HepG2 (cell line): Measurements from ENCODE around the gene ZNF274. TPM values are rescaled to one million over a fixed set of nuclear protein-coding genes. Genes with fewer than 3 reads are reported as not detected.

Experiments
- DNMT1 ChIP-seq: sonication (generic); formaldehyde crosslinking; IDR thresholded peaks from 2 replicates; pipeline ENCODE4 v1.5.1; 2020; ENCODE audit warnings: mild to moderate bottlenecking, missing genetic modification reagents
- HOXA9 ChIP-seq: sonication (generic); formaldehyde crosslinking; IDR thresholded peaks from 2 replicates; pipeline ENCODE4 v1.8.1; 2022; ENCODE audit warnings: missing genetic modification reagents, mild to moderate bottlenecking, moderate library complexity, borderline replicate concordance
- KDM5B ChIP-seq: sonication (generic); formaldehyde crosslinking; IDR thresholded peaks from 2 replicates; pipeline ENCODE4 v1.4.0; 2020; ENCODE audit warnings: missing genetic modification reagents, mild to moderate bottlenecking, borderline replicate concordance
- KMT2A ChIP-seq: sonication (generic); formaldehyde crosslinking; IDR thresholded peaks from 2 replicates; pipeline ENCODE4 v1.4.0; 2020; ENCODE audit warnings: missing genetic modification reagents
- NKX3-1 ChIP-seq: sonication (generic); formaldehyde crosslinking; IDR thresholded peaks from 2 replicates; pipeline ENCODE4 v1.5.0; 2020; ENCODE audit warnings: missing genetic modification reagents
- SIX1 ChIP-seq: sonication (generic); formaldehyde crosslinking; IDR thresholded peaks from 2 replicates; pipeline ENCODE4 v1.4.0; 2020; ENCODE audit warnings: missing genetic modification reagents, borderline replicate concordance
- SNRNP70 ChIP-seq: fragments of 200-400 bp; formaldehyde crosslinking; IDR thresholded peaks from 2 replicates; pipeline ENCODE4 v1.6.1; 2017; ENCODE audit warnings: mild to moderate bottlenecking, low read depth, low read length, moderate library complexity
- YEATS2 ChIP-seq: sonication (generic); formaldehyde crosslinking; IDR thresholded peaks from 2 replicates; pipeline ENCODE4 v1.4.0; 2020; ENCODE audit warnings: missing genetic modification reagents, borderline replicate concordance
- ZBTB3 ChIP-seq: sonication (generic); formaldehyde crosslinking; IDR thresholded peaks from 2 replicates; pipeline ENCODE4 v1.4.0; 2020; ENCODE audit warnings: low read depth, mild to moderate bottlenecking, moderate library complexity, missing genetic modification reagents, borderline replicate concordance
- ZNF124 ChIP-seq: sonication (generic); formaldehyde crosslinking; IDR thresholded peaks from 2 replicates; pipeline ENCODE4 v1.4.0; 2020; ENCODE audit warnings: missing genetic modification reagents
- ZNF317 ChIP-seq: sonication (generic); formaldehyde crosslinking; IDR thresholded peaks from 2 replicates; pipeline ENCODE4 v1.5.0; 2020; ENCODE audit warnings: mild to moderate bottlenecking, missing genetic modification reagents
- ZNF614 ChIP-seq: IDR thresholded peaks from 2 replicates; pipeline ENCODE4 v1.6.1; 2018; ENCODE audit warnings: missing biosample characterization, missing genetic modification reagents, inconsistent platforms, borderline replicate concordance
- ZNF746 ChIP-seq: sonication (generic); formaldehyde crosslinking; IDR thresholded peaks from 2 replicates; pipeline ENCODE4 v1.8.0; 2022; ENCODE audit warnings: mild to moderate bottlenecking, missing genetic modification reagents
- ZNF839 ChIP-seq: sonication (generic); formaldehyde crosslinking; IDR thresholded peaks from 2 replicates; pipeline ENCODE4 v1.4.0; 2020; ENCODE audit warnings: missing genetic modification reagents, mild to moderate bottlenecking, borderline replicate concordance
- polyA plus RNA-seq, 8 experiments: library from polyadenylated mRNA; depleted of rRNA in 3 of 8; stranded (reverse) in 7 of 8; unstranded in 1 of 8; fragments of >200 nt; fragmentation: Illumina TruSeq in 4 of 8; extraction: Trizol in 4 of 8; gene quantifications; 2 replicates each; pipeline versions ENCODE4 v1.2.1 to v1.2.3, GENCODE V29; 2011 to 2016; ENCODE audit warnings: low read depth in 4 of 8, missing spikeins in 1 of 8, mixed read lengths in 1 of 8; ENCODE audit not compliant: insufficient read depth in 1 of 8
- total RNA-seq, 5 experiments: library from RNA; depleted of rRNA; stranded (reverse); fragments of >200 nt; fragmentation: Illumina TruSeq; extraction: Trizol; gene quantifications; 2 replicates each; pipeline ENCODE4 v1.2.3, GENCODE V29; 2016; ENCODE audit warnings: low read depth in 1 of 5
- TF ChIP-seq, protein P1 (sequence below): sonication (generic); formaldehyde crosslinking; IDR thresholded peaks from 2 replicates; pipeline ENCODE4 v1.5.1; 2020; ENCODE audit warnings: missing genetic modification reagents, mild to moderate bottlenecking, borderline replicate concordance
- TF ChIP-seq, protein P2 (sequence below): IDR thresholded peaks from 2 replicates; pipeline ENCODE4 v1.6.1; 2018; ENCODE audit warnings: missing genetic modification reagents, mild to moderate bottlenecking, missing compliant biosample characterization
- TF ChIP-seq, protein P3 (sequence below), 2 experiments: sonication (generic) in 1 of 2; formaldehyde crosslinking in 1 of 2; IDR thresholded peaks; 2 replicates each; pipeline versions ENCODE4 v1.6.1 to v1.9.0; 2014 to 2022; ENCODE audit warnings: antibody characterized with exemption in 1 of 2, borderline replicate concordance in 1 of 2, inconsistent platforms in 1 of 2, low read depth in 1 of 2, missing genetic modification reagents in 1 of 2
- TF ChIP-seq, protein P4 (sequence below): sonication (generic); formaldehyde crosslinking; conservative IDR thresholded peaks from 2 replicates; pipeline ENCODE4 v1.4.0; 2020; ENCODE audit warnings: missing genetic modification reagents

Gene ZNF274
- total and polyA plus RNA-seq, 2 of the 13 experiments (the other 11 are each of a cell fraction or from before 2014, with no cell fraction given): 16.1 to 23.0 TPM

DNA sequence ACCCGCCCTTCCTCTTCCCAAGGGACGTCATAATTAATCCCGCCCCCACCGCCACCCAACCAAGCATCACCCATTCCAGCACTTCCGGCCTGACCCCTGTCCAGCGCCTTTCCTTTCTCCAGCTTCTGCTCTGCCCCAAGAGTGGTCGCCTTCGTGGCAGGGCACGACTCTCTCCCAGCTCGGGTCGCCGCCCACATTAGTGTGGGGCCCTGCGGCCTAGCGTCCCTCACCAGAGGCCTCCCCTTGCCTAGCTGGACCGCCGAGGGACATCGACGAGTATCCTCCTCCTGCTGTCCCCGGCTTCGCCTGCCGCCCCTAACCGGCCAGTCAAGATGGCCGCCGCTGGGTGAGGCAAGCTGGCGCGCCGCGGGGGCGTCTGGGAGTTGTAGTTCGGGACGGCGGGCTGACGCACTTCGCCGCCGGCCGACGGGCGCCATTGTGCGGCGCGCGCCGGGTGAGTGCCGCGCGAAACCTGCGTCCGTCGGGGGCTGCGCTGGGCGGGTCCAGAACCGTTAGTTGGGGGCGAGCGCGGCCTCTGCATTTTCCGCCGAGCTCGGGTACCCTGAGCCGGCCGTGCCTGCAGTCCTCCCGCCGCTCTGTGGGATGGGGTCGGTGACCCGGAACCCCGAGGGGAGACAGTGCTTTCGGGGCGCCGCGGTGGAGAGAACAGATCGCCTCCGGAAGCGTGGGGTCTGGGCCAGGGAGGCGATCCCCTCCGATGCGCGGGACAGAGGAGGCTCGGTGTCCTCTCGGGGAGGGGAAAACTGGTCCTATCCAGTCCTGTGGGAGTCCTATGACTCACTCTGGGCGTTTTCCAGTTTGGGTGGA lies at the start of gene ZNF274 (continued):
- TF ChIP-seq, protein P1, sequence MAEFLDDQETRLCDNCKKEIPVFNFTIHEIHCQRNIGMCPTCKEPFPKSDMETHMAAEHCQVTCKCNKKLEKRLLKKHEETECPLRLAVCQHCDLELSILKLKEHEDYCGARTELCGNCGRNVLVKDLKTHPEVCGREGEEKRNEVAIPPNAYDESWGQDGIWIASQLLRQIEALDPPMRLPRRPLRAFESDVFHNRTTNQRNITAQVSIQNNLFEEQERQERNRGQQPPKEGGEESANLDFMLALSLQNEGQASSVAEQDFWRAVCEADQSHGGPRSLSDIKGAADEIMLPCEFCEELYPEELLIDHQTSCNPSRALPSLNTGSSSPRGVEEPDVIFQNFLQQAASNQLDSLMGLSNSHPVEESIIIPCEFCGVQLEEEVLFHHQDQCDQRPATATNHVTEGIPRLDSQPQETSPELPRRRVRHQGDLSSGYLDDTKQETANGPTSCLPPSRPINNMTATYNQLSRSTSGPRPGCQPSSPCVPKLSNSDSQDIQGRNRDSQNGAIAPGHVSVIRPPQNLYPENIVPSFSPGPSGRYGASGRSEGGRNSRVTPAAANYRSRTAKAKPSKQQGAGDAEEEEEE (CRISPR knock-in tag): no peak
- TF ChIP-seq ZNF839 (CRISPR knock-in tag) (0 out of 2 replicates have a peak, but pooled peaks have one; percentile 23), NKX3-1 (no peak; the same call in 1 of the 2 replicates), DNMT1 (CRISPR knock-in tag) (no peak; the same call in 1 of the 2 replicates), YEATS2 (CRISPR knock-in tag) (peak; percentile 19; the same call in 1 of the 2 replicates), ZNF124 (CRISPR knock-in tag) (peak; percentile 89), SIX1 (CRISPR knock-in tag) (no peak), KDM5B (CRISPR knock-in tag) (peak; percentile 95), ZNF746 (CRISPR knock-in tag) (peak; percentile 71; the same call in 1 of the 2 replicates), ZNF614 (CRISPR knock-in tag) (no peak), ZNF317 (CRISPR knock-in tag) (peak; percentile 16; the same call in 1 of the 2 replicates), HOXA9 (CRISPR knock-in tag) (peak; percentile 84), KMT2A (CRISPR knock-in tag) (peak; percentile 21; the same call in 1 of the 2 replicates), SNRNP70 (no peak), ZBTB3 (no peak)
- TF ChIP-seq, protein P2, sequence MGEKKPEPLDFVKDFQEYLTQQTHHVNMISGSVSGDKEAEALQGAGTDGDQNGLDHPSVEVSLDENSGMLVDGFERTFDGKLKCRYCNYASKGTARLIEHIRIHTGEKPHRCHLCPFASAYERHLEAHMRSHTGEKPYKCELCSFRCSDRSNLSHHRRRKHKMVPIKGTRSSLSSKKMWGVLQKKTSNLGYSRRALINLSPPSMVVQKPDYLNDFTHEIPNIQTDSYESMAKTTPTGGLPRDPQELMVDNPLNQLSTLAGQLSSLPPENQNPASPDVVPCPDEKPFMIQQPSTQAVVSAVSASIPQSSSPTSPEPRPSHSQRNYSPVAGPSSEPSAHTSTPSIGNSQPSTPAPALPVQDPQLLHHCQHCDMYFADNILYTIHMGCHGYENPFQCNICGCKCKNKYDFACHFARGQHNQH (CRISPR knock-in tag): no peak
- TF ChIP-seq, protein P3, sequence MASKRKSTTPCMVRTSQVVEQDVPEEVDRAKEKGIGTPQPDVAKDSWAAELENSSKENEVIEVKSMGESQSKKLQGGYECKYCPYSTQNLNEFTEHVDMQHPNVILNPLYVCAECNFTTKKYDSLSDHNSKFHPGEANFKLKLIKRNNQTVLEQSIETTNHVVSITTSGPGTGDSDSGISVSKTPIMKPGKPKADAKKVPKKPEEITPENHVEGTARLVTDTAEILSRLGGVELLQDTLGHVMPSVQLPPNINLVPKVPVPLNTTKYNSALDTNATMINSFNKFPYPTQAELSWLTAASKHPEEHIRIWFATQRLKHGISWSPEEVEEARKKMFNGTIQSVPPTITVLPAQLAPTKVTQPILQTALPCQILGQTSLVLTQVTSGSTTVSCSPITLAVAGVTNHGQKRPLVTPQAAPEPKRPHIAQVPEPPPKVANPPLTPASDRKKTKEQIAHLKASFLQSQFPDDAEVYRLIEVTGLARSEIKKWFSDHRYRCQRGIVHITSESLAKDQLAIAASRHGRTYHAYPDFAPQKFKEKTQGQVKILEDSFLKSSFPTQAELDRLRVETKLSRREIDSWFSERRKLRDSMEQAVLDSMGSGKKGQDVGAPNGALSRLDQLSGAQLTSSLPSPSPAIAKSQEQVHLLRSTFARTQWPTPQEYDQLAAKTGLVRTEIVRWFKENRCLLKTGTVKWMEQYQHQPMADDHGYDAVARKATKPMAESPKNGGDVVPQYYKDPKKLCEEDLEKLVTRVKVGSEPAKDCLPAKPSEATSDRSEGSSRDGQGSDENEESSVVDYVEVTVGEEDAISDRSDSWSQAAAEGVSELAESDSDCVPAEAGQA (IDR thresholded peaks at IDR 0.05; ENCODE audit: low read depth): peak; percentile 95
- TF ChIP-seq, protein P3 (CRISPR knock-in tag; IDR thresholded peaks at IDR 0.05; ENCODE audit: borderline replicate concordance): peak; percentile 46; the same call in 1 of the 2 replicates
- TF ChIP-seq, protein P4, sequence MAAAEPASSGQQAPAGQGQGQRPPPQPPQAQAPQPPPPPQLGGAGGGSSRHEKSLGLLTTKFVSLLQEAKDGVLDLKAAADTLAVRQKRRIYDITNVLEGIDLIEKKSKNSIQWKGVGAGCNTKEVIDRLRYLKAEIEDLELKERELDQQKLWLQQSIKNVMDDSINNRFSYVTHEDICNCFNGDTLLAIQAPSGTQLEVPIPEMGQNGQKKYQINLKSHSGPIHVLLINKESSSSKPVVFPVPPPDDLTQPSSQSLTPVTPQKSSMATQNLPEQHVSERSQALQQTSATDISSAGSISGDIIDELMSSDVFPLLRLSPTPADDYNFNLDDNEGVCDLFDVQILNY (CRISPR knock-in tag): peak; percentile 24; the same call in 1 of the 2 replicates
